HL-60 (cell line): ENCODE data around the gene COL20A1.

Experiments
- DNase-seq, 2 experiments: peaks; one replicate each; pipeline ENCODE4 v3.0.0-alpha.2; 2010 to 2020; ENCODE audit warnings: low read depth in 1 of 2, low spot score in 1 of 2
- H3K27ac ChIP-seq: fragments of 250-450 bp; sonication (Bioruptor Pico); replicated peaks from 2 replicates; pipeline ENCODE4 v1.5.1; 2020; ENCODE audit warnings: mild to moderate bottlenecking, moderate library complexity
- H3K27me3 ChIP-seq: fragments of 250-450 bp; sonication (Bioruptor Pico); 2 replicates; pipeline ENCODE4 v1.5.1; 2021; ENCODE audit warnings: mild to moderate bottlenecking, moderate library complexity; ENCODE audit not compliant: insufficient read depth, poor library complexity, severe bottlenecking
- H3K4me3 ChIP-seq: replicated peaks from 2 replicates; pipeline ENCODE4 v1.5.1; 2011; ENCODE audit warnings: mild to moderate bottlenecking, control low read depth, low read length; ENCODE audit not compliant: insufficient read depth
- GABPA ChIP-seq: IDR thresholded peaks from 2 replicates; pipeline ENCODE4 v1.6.1; 2012; ENCODE audit warnings: low read depth
- POLR2AphosphoS5 ChIP-seq: IDR thresholded peaks from 2 replicates; pipeline ENCODE4 v1.6.1; 2012; ENCODE audit warnings: low read depth
- REST ChIP-seq: IDR thresholded peaks from 2 replicates; pipeline ENCODE4 v1.6.1; 2012; ENCODE audit warnings: low read depth; ENCODE audit not compliant: insufficient replicate concordance
- SPI1 ChIP-seq: IDR thresholded peaks from 2 replicates; pipeline ENCODE4 v1.6.1; 2012; ENCODE audit warnings: low read depth, mild to moderate bottlenecking, borderline replicate concordance
- TF ChIP-seq, protein P1 (sequence below): IDR thresholded peaks from one replicate; pipeline ENCODE4 v1.5.1; 2011; ENCODE audit warnings: low read length, control low read depth, inconsistent platforms; ENCODE audit not compliant: insufficient read depth

Gene COL20A1

GRCh38 chr20:63321148-63321831, 28.3 kb downstream of the COL20A1 start:
- Histone ChIP-seq H3K27me3 (no peaks in the 10 kb centered on the region), H3K4me3 (no peak overlapping the region), H3K27ac (no peak overlapping the region)
- no peak for TF ChIP-seq SPI1
- TF ChIP-seq POLR2AphosphoS5, result no peak
- TF ChIP-seq REST, result no peak
- TF ChIP-seq, protein P1, sequence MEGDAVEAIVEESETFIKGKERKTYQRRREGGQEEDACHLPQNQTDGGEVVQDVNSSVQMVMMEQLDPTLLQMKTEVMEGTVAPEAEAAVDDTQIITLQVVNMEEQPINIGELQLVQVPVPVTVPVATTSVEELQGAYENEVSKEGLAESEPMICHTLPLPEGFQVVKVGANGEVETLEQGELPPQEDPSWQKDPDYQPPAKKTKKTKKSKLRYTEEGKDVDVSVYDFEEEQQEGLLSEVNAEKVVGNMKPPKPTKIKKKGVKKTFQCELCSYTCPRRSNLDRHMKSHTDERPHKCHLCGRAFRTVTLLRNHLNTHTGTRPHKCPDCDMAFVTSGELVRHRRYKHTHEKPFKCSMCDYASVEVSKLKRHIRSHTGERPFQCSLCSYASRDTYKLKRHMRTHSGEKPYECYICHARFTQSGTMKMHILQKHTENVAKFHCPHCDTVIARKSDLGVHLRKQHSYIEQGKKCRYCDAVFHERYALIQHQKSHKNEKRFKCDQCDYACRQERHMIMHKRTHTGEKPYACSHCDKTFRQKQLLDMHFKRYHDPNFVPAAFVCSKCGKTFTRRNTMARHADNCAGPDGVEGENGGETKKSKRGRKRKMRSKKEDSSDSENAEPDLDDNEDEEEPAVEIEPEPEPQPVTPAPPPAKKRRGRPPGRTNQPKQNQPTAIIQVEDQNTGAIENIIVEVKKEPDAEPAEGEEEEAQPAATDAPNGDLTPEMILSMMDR, result no peak
- TF ChIP-seq GABPA, result no peak
- no peak for DNase-seq

GRCh38 chr20:63322146-63322932, 29.4 kb downstream of the COL20A1 start:
- Histone ChIP-seq H3K27ac (no peak overlapping the region), H3K4me3 (no peak overlapping the region), H3K27me3 (no peaks in the 10 kb centered on the region)
- TF ChIP-seq, protein P1, result no peak
- no peak for DNase-seq

DNA sequence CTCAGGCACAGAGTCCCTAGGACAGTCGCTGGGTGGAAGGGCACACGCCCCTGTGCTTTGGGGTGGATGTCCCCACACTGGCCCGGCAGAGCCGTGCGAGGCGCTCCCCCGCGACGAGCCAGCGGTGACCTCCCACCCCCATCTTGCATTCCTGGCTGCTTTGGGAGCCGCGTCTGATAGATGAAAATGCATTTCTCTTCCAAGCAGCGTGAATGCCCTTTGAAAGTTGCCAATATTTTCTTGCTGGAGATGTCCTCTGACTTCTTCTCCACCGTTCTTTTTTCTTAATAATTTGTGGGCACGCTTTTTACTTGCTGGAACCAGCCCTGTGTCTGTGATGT, 29.9 kb downstream of the COL20A1 start:
- no peak for DNase-seq
- Histone ChIP-seq H3K4me3 (no peak overlapping the region), H3K27ac (no peak overlapping the region), H3K27me3 (no peaks in the 10 kb centered on the region)
- TF ChIP-seq, protein P1, result no peak
- TF ChIP-seq REST (no peak), POLR2AphosphoS5 (no peak), GABPA (no peak), SPI1 (no peak)
